HepG2 (cell line): ENCODE data around the gene ANO10.

ENCODE experiments used
- FOXP4 ChIP-seq: sonication (generic); formaldehyde crosslinking; IDR thresholded peaks from 2 replicates; pipeline ENCODE4 v1.4.0; 2020; ENCODE audit warnings: missing genetic modification reagents
- NFE2L1 ChIP-seq: sonication (generic); formaldehyde crosslinking; IDR thresholded peaks from 2 replicates; pipeline ENCODE4 v1.4.0; 2020; ENCODE audit warnings: missing genetic modification reagents, mild to moderate bottlenecking, borderline replicate concordance
- ZNF24 ChIP-seq: fragments of 450-650 bp; IDR thresholded peaks from 2 replicates; pipeline ENCODE4 v1.6.1; 2017; ENCODE audit warnings: antibody characterized with exemption, mild to moderate bottlenecking
- TF ChIP-seq, protein P1 (sequence below), 2 experiments: IDR thresholded peaks; 2 replicates each; pipeline ENCODE4 v1.6.1; 2011 to 2012; ENCODE audit warnings: low read length in 2 of 2, borderline replicate concordance in 1 of 2, low read depth in 1 of 2, mild to moderate bottlenecking in 1 of 2, moderate library complexity in 1 of 2

GRCh38 chr3:43341788-43342187 is 280.0 kb downstream of the ANO10 start:
- TF ChIP-seq ZNF24, result no peak
- no peak for TF ChIP-seq FOXP4
- TF ChIP-seq, protein P1, sequence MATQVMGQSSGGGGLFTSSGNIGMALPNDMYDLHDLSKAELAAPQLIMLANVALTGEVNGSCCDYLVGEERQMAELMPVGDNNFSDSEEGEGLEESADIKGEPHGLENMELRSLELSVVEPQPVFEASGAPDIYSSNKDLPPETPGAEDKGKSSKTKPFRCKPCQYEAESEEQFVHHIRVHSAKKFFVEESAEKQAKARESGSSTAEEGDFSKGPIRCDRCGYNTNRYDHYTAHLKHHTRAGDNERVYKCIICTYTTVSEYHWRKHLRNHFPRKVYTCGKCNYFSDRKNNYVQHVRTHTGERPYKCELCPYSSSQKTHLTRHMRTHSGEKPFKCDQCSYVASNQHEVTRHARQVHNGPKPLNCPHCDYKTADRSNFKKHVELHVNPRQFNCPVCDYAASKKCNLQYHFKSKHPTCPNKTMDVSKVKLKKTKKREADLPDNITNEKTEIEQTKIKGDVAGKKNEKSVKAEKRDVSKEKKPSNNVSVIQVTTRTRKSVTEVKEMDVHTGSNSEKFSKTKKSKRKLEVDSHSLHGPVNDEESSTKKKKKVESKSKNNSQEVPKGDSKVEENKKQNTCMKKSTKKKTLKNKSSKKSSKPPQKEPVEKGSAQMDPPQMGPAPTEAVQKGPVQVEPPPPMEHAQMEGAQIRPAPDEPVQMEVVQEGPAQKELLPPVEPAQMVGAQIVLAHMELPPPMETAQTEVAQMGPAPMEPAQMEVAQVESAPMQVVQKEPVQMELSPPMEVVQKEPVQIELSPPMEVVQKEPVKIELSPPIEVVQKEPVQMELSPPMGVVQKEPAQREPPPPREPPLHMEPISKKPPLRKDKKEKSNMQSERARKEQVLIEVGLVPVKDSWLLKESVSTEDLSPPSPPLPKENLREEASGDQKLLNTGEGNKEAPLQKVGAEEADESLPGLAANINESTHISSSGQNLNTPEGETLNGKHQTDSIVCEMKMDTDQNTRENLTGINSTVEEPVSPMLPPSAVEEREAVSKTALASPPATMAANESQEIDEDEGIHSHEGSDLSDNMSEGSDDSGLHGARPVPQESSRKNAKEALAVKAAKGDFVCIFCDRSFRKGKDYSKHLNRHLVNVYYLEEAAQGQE (IDR thresholded peaks at IDR 0.05; ENCODE audit: borderline replicate concordance in 1 of 2, low read depth in 1 of 2, low read length in 2 of 2), result no peak
- no peak for TF ChIP-seq NFE2L1 (CRISPR knock-in tag)
